Measurements from ENCODE around the gene UBTD1.
A peak's percentile ranks its signal among the peaks of the same experiment; 100 is the strongest.

UBTD1 gene

GRCh38 chr10:97570146-97570788 is 71.5 kb downstream of the UBTD1 start:
- no peak for TF ChIP-seq CTCF (IDR thresholded peaks at IDR 0.05; ENCODE audit: low read depth, low read length)
- no peak overlapping the region for H3K4me3 ChIP-seq (ENCODE audit: low read depth, low read length)

GRCh38 chr10:97570789-97571471 is 72.2 kb downstream of the UBTD1 start:
- H3K4me3 ChIP-seq (ENCODE audit: low read depth, low read length): no peak overlapping the region
- no peak for TF ChIP-seq CTCF (IDR thresholded peaks at IDR 0.05; ENCODE audit: low read depth, low read length)

- H3K4me3 ChIP-seq (ENCODE audit: low read depth, low read length): no peak overlapping the region
- TF ChIP-seq CTCF (IDR thresholded peaks at IDR 0.05; ENCODE audit: low read depth, low read length): no peak
These were observed 72.9 kb downstream of the UBTD1 start for GRCh38 chr10:97571622-97572021.

GRCh38 chr10:97572214-97572989 is 73.7 kb downstream of the UBTD1 start, which contains the start of gene ANKRD2:
Gene ANKRD2, plus strand, starts transcription at chr10:97572779. Its CDS starts 10 bp downstream, at chr10:97572789.
- H3K4me3 ChIP-seq (ENCODE audit: low read depth, low read length): no peak within 1 kb of the TSS
- peak; percentile 86 for TF ChIP-seq CTCF (IDR thresholded peaks at IDR 0.05; ENCODE audit: low read depth, low read length)

GRCh38 chr10:97573021-97573420 is 74.3 kb downstream of the UBTD1 start:
- H3K4me3 ChIP-seq (ENCODE audit: low read depth, low read length): no peak overlapping the region
- TF ChIP-seq CTCF (IDR thresholded peaks at IDR 0.05; ENCODE audit: low read depth, low read length): no peak

GRCh38 chr10:97573672-97574071 is 74.9 kb downstream of the UBTD1 start:
- no peak for TF ChIP-seq CTCF (IDR thresholded peaks at IDR 0.05; ENCODE audit: low read depth, low read length)
- H3K4me3 ChIP-seq (ENCODE audit: low read depth, low read length): no peak overlapping the region

Data from WI38 (cell line).